Spinal cord (tissue), 10 donors: ENCODE data around the gene ATXN7. TPM values are rescaled to one million over a fixed set of nuclear protein-coding genes. Genes with fewer than 3 reads are reported as not detected.

ENCODE experiments used
- DNase-seq, 6 donors: peaks; one replicate each; pipeline versions ENCODE4 v3.0.0 to v3.0.0-alpha.2; 2013 to 2015; ENCODE audit warnings: low spot score in 6 of 6, low read depth in 4 of 6
- H3K27ac ChIP-seq: one replicate; pipeline ENCODE4 v1.5.1; 2013; ENCODE audit warnings: low read depth, low read length, control low read depth
- H3K27me3 ChIP-seq: one replicate; pipeline ENCODE4 v1.6.1; 2013; ENCODE audit warnings: low read length; ENCODE audit not compliant: control insufficient read depth, insufficient read depth
- H3K36me3 ChIP-seq: one replicate; pipeline ENCODE4 v1.6.1; 2013; ENCODE audit warnings: low read length; ENCODE audit not compliant: control insufficient read depth, insufficient read depth
- H3K4me1 ChIP-seq: one replicate; pipeline ENCODE4 v1.6.1; 2013; ENCODE audit warnings: low read length; ENCODE audit not compliant: control insufficient read depth, insufficient read depth
- H3K4me3 ChIP-seq: one replicate; pipeline ENCODE4 v1.5.1; 2013; ENCODE audit warnings: low read depth, low read length, control low read depth
- H3K9me3 ChIP-seq: one replicate; pipeline ENCODE4 v1.6.1; 2013; ENCODE audit warnings: low read length; ENCODE audit not compliant: control insufficient read depth, insufficient read depth
- WGBS: methylation state at CpG from one replicate; pipeline ENCODE4 v1.1.5; 2013; ENCODE audit warnings: missing lambda C conversion rate; ENCODE audit not compliant: insufficient coverage; 5-methylcytosine and 5-hydroxymethylcytosine counted together
- polyA plus RNA-seq, 2 donors: library from polyadenylated mRNA; unstranded; fragments of 120-200 nt; gene quantifications; one replicate each; pipeline ENCODE4 v1.2.1, GENCODE V29; 2013; ENCODE audit not compliant: insufficient read length in 2 of 2
- total RNA-seq, 2 donors: library from RNA; depleted of rRNA in 1 of 2; stranded (reverse); fragments of 120-200 nt in 1 of 2; fragments of >200 nt in 1 of 2; gene quantifications; one replicate each; pipeline versions ENCODE4 v1.2.3 to v1.2.4, GENCODE V29; 2013 to 2014
- donor health status: healthy.

Gene ATXN7
- total and polyA plus RNA-seq, 4 donors: 13.8 to 14.9 (median 14.7) TPM

GRCh38 chr3:63955830-63956545 lies 92.3 kb downstream of the ATXN7 start:
- H3K36me3 ChIP-seq: peaks cover 5% of the 10 kb centered on the region
- H3K27me3 ChIP-seq: no peaks in the 10 kb centered on the region
- no peak overlapping the region for H3K4me3 ChIP-seq
- no peak for DNase-seq
- H3K9me3 ChIP-seq: no peaks in the 10 kb centered on the region
- 90% methylated on average over 8 of the region's 13 CpGs for WGBS
- peaks cover 3% of the 10 kb centered on the region for H3K4me1 ChIP-seq
- H3K27ac ChIP-seq: no peak overlapping the region

- Histone ChIP-seq H3K4me1 (peaks cover 3% of the 10 kb centered on the region), H3K9me3 (no peaks in the 10 kb centered on the region), H3K27me3 (no peaks in the 10 kb centered on the region), H3K27ac (no peak overlapping the region), H3K36me3 (peaks cover 2% of the 10 kb centered on the region), H3K4me3 (no peak overlapping the region)
- DNase-seq: no peak
- WGBS: 20% methylated on average over 1 of the region's 3 CpGs
Measured at GRCh38 chr3:63959146-63959545, 95.5 kb downstream of the ATXN7 start.

- H3K4me3 ChIP-seq: no peak overlapping the region
- H3K9me3 ChIP-seq: no peaks in the 10 kb centered on the region
- 63% methylated on average over 6 of the region's 6 CpGs for WGBS
- no peaks in the 10 kb centered on the region for H3K36me3 ChIP-seq
- DNase-seq: no peak
- H3K4me1 ChIP-seq: peaks cover 4% of the 10 kb centered on the region
- no peak overlapping the region for H3K27ac ChIP-seq
- H3K27me3 ChIP-seq: no peaks in the 10 kb centered on the region
Measured at GRCh38 chr3:63960048-63960711, 96.5 kb downstream of the ATXN7 start.

DNA sequence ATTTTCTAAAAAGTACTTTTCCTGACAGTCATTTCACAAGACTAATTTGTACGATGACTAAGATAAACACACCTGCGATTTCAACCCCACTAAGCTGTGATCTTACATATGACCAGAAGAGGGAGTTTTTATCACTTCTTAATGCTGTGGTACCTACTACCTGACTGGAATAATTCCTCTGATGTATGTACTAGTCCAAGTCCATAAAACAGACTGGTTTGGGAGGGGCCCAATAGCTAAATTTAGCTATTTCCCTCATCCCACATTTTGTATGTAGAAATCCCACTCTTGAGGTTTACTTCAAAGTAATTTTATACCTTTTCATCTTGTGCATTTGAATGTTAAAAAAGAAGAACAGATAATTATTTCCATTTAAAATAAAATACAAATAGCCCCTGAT lies 98.2 kb downstream of the ATXN7 start:
- DNase-seq: peak in 2 of 6 donors; percentile 52 to 75
- Histone ChIP-seq H3K27ac (no peak overlapping the region), H3K4me1 (peaks cover 6% of the 10 kb centered on the region), H3K4me3 (no peak overlapping the region), H3K36me3 (no peaks in the 10 kb centered on the region), H3K9me3 (no peaks in the 10 kb centered on the region), H3K27me3 (no peaks in the 10 kb centered on the region)
- WGBS: no CpG with 5 or more reads among the region's 2 CpGs

DNA sequence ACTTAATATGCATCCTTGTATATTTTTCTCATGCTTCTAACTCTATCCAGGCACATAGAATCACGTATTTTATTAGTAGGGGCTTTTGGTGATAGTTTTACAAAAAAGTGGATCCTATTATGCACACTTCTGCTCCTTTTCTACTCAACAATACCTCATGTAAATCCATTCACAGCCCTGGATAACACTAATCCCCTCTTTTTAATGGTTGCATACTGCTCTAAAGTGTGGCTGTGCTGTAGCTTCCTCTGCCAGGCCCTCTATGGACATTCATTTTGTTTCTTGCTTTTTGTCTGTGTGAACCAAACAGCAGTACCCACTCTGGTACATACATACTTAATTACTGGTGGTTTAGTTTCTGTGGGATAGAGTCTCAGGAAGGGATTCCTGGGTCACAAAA lies 99.8 kb downstream of the ATXN7 start:
- Histone ChIP-seq H3K36me3 (no peaks in the 10 kb centered on the region), H3K4me1 (peaks cover 13% of the 10 kb centered on the region), H3K27ac (no peak overlapping the region), H3K27me3 (no peaks in the 10 kb centered on the region), H3K9me3 (no peaks in the 10 kb centered on the region), H3K4me3 (no peak overlapping the region)
- DNase-seq: no peak
- WGBS: no CpG with 5 or more reads among the region's 1 CpG

DNA sequence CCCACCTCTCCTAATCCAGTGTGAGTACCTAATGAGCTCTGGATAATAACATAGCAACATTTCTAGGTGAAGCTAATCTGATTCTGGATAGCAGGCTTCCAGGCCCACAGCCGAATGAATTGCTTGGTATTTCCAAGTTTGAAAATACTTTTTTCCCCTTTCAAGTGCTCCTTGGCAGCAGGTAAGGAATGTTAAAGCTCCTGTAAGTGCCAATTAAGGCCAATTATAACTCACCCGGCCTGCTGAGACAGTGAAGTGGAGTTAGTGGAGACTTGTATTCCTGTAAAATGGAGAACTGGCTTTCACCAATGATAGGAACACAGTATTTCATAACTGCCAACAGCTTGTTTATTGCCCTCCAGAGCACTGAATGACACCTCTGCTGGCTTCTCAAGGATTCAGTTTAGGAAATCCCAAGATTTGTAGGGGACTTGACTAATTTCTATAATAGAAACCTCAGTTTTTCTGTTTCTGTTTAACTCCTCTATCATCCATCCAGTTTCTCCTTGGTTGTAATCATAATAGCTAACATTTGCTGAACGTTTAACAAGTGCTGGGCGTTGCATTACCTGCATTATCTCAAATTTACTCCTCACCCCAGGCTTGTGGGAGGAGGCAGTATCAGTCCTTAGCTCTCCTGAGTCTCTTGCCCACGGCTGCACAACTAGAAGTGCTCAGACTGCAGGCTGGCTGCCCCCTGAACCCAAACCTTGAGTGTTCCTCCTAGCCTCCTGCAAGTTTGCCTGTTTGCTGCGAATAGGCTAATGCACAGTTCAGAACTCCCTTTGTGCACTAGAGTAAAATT lies 101.2 kb downstream of the ATXN7 start:
- Histone ChIP-seq H3K27ac (no peak overlapping the region), H3K36me3 (no peaks in the 10 kb centered on the region), H3K9me3 (no peaks in the 10 kb centered on the region), H3K4me3 (no peak overlapping the region), H3K4me1 (peaks cover 13% of the 10 kb centered on the region), H3K27me3 (no peaks in the 10 kb centered on the region)
- WGBS: 58% methylated on average over 2 of the region's 6 CpGs
- DNase-seq: peak in 2 of 6 donors; percentile 53 to 69

- Histone ChIP-seq H3K27me3 (no peaks in the 10 kb centered on the region), H3K4me1 (peaks cover 10% of the 10 kb centered on the region), H3K9me3 (no peaks in the 10 kb centered on the region), H3K36me3 (no peaks in the 10 kb centered on the region), H3K4me3 (no peak overlapping the region), H3K27ac (no peak overlapping the region)
- 100% methylated on average over 1 of the region's 4 CpGs for WGBS
- no peak for DNase-seq
Measured at GRCh38 chr3:63966007-63966406, 102.3 kb downstream of the ATXN7 start.

GRCh38 chr3:63966871-63967270 lies 103.2 kb downstream of the ATXN7 start:
- H3K27ac ChIP-seq: no peak overlapping the region
- peaks cover 10% of the 10 kb centered on the region for H3K4me1 ChIP-seq
- no peaks in the 10 kb centered on the region for H3K9me3 ChIP-seq
- no peak overlapping the region for H3K4me3 ChIP-seq
- WGBS: no CpG with 5 or more reads among the region's 1 CpG
- H3K27me3 ChIP-seq: no peaks in the 10 kb centered on the region
- no peak for DNase-seq
- H3K36me3 ChIP-seq: no peaks in the 10 kb centered on the region

GRCh38 chr3:63967675-63968611 lies 104.3 kb downstream of the ATXN7 start:
- DNase-seq: peak in 2 of 6 donors; percentile 75 to 82
- peak overlapping the region; percentile 78 for H3K27ac ChIP-seq
- H3K9me3 ChIP-seq: no peaks in the 10 kb centered on the region
- H3K4me3 ChIP-seq: peak overlapping the region; percentile 14
- H3K27me3 ChIP-seq: no peaks in the 10 kb centered on the region
- 12% methylated on average over 3 of the region's 11 CpGs for WGBS
- no peaks in the 10 kb centered on the region for H3K36me3 ChIP-seq
- peaks cover 12% of the 10 kb centered on the region for H3K4me1 ChIP-seq
